Panc1 (cell line): ENCODE data around the gene ROPN1L. TPM values are rescaled to one million over a fixed set of nuclear protein-coding genes. Genes with fewer than 3 reads are reported as not detected.

Experiments used
- ATAC-seq: fragments of 200-7000 bp; cut with Tn5 transposase; 2 replicates; pipeline ENCODE4 v1.9.1; 2020; ENCODE audit warnings: mild to moderate bottlenecking, moderate library complexity
- BruUV-seq: library from RNA; stranded (reverse); fragments of 400-500 nt; replicated peaks from 2 replicates; lab custom pipeline; 2021; lab: Mats Ljungman, UMichigan
- CTCF ChIA-PET: fragments of 300-600 bp; sonication (Branson Sonifier 250); formaldehyde crosslinking; loops from one replicate; lab custom pipeline; 2022; ENCODE audit warnings: antibody characterized with exemption; lab: Charles Lee
- POLR2A ChIA-PET: fragments of 300-600 bp; sonication (Branson Sonifier 250); formaldehyde crosslinking; loops from one replicate; lab custom pipeline; 2022; ENCODE audit warnings: antibody characterized with exemption; lab: Charles Lee
- DNase-seq: peaks from one replicate; pipeline ENCODE4 v3.0.0-alpha.2; 2010; ENCODE audit warnings: low read depth, low spot score
- H3K27ac ChIP-seq: 2 replicates; pipeline ENCODE4 v1.5.1; 2011; ENCODE audit warnings: mild to moderate bottlenecking, low read length, inconsistent platforms
- H3K27me3 ChIP-seq: fragments of 200-500 bp; sonication (Bioruptor generic); 2 replicates; pipeline ENCODE4 v1.6.0; 2014; ENCODE audit warnings: low read length, inconsistent platforms; ENCODE audit not compliant: control insufficient read depth, insufficient read depth
- H3K36me3 ChIP-seq: fragments of 200-500 bp; sonication (Bioruptor generic); 2 replicates; pipeline ENCODE4 v1.5.1; 2014; ENCODE audit warnings: inconsistent platforms, mild to moderate bottlenecking, low read length, moderate library complexity; ENCODE audit not compliant: control insufficient read depth, insufficient read depth
- H3K4me1 ChIP-seq: 2 replicates; pipeline ENCODE4 v1.5.1; 2011; ENCODE audit warnings: inconsistent platforms, mild to moderate bottlenecking, low read length, moderate library complexity; ENCODE audit not compliant: control insufficient read depth, insufficient read depth
- H3K4me3 ChIP-seq, 2 experiments: 2 replicates each; pipeline ENCODE4 v1.5.1; 2011 to 2012; ENCODE audit warnings: low read depth in 2 of 2, low read length in 2 of 2, mild to moderate bottlenecking in 2 of 2, inconsistent platforms in 1 of 2, moderate library complexity in 1 of 2
- H3K9me3 ChIP-seq: fragments of 200-500 bp; sonication (Bioruptor generic); 2 replicates; pipeline ENCODE4 v1.5.1; 2014; ENCODE audit warnings: low read depth, mild to moderate bottlenecking, inconsistent platforms, low read length, moderate library complexity; ENCODE audit not compliant: control insufficient read depth, insufficient read depth
- POLR2AphosphoS5 ChIP-seq: IDR thresholded peaks from 2 replicates; pipeline ENCODE4 v1.6.1; 2012; ENCODE audit warnings: mild to moderate bottlenecking, low read depth, low read length, moderate library complexity
- REST ChIP-seq, 2 experiments: IDR thresholded peaks; 2 replicates each; pipeline ENCODE4 v1.6.1; 2011 to 2012; ENCODE audit warnings: low read depth in 2 of 2, control low read depth in 1 of 2, low read length in 1 of 2, mild to moderate bottlenecking in 1 of 2, moderate library complexity in 1 of 2; ENCODE audit not compliant: insufficient read depth in 1 of 2
- SIN3A ChIP-seq: IDR thresholded peaks from 2 replicates; pipeline ENCODE4 v1.6.1; 2012; ENCODE audit warnings: low read depth, mild to moderate bottlenecking, low read length, moderate library complexity, borderline replicate concordance; ENCODE audit not compliant: insufficient read depth
- TCF7L2 ChIP-seq: IDR thresholded peaks from 2 replicates; pipeline ENCODE4 v1.6.1; 2011; ENCODE audit warnings: mild to moderate bottlenecking, low read depth, low read length, inconsistent platforms
- in situ Hi-C: cut with HindIII; loops from 2 replicates; pipeline ENCODE4 v1.10.0; 2016; ENCODE audit warnings: low sequenced_read_pairs, low pct_unique_long_range_greater_than_20kb
- intact Hi-C: fragments of 100-400 bp; cut with micrococcal nuclease; formaldehyde crosslinking; loops from one replicate; pipeline ENCODE4 v1.10.0; 2022; ENCODE audit not compliant: unreplicated experiment
- total RNA-seq: library from RNA; stranded (reverse); gene quantifications from one replicate; pipeline ENCODE4 v1.2.1, GENCODE V29; 2021; ENCODE audit not compliant: unreplicated experiment
- TF ChIP-seq, protein P1 (sequence below): fragments of 450-650 bp; IDR thresholded peaks from 2 replicates; pipeline ENCODE4 v1.5.1; 2017; ENCODE audit warnings: mild to moderate bottlenecking

Gene ROPN1L
- total RNA-seq, 1 experiment from 2014 or later = 3.0 TPM

DNA sequence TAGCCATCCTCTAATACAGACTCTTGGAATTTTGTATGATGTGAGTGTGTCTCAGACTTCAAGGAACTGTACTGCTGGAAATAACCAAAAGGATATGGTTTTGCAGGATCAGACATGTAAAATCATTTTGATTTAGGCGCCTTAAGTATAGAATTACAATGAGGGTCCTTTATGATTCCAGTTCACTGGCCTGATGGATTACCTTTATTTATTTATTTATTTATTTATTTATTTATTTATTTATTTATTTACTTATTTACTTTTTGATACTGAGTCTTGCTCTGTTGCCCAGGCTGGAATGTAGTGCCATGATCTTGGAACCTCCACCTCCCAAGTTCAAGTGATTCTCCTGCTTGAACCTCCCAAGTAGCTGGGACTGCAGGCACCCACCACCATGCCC lies 37.9 kb upstream of the ROPN1L start:
- no peak for ATAC-seq
- intact Hi-C loops (no loop called here), in situ Hi-C loops (no loop called here)
- no peaks in the 10 kb centered on the region for H3K4me1 ChIP-seq
- no peaks in the 10 kb centered on the region for H3K9me3 ChIP-seq
- peaks cover 56% of the 10 kb centered on the region for H3K36me3 ChIP-seq
- H3K27me3 ChIP-seq = no peaks in the 10 kb centered on the region
- no peak for DNase-seq
- H3K27ac ChIP-seq = no peak overlapping the region
- H3K4me3 ChIP-seq = no peak overlapping the region
- ChIA-PET CTCF (no interaction called here), POLR2A (no interaction called here)
- no TSS peak for BruUV-seq
- TF ChIP-seq, protein P1, sequence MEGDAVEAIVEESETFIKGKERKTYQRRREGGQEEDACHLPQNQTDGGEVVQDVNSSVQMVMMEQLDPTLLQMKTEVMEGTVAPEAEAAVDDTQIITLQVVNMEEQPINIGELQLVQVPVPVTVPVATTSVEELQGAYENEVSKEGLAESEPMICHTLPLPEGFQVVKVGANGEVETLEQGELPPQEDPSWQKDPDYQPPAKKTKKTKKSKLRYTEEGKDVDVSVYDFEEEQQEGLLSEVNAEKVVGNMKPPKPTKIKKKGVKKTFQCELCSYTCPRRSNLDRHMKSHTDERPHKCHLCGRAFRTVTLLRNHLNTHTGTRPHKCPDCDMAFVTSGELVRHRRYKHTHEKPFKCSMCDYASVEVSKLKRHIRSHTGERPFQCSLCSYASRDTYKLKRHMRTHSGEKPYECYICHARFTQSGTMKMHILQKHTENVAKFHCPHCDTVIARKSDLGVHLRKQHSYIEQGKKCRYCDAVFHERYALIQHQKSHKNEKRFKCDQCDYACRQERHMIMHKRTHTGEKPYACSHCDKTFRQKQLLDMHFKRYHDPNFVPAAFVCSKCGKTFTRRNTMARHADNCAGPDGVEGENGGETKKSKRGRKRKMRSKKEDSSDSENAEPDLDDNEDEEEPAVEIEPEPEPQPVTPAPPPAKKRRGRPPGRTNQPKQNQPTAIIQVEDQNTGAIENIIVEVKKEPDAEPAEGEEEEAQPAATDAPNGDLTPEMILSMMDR = no peak
- no peak for TF ChIP-seq POLR2AphosphoS5

- Histone ChIP-seq H3K4me3 (no peak overlapping the region), H3K27me3 (no peaks in the 10 kb centered on the region), H3K36me3 (peaks cover 55% of the 10 kb centered on the region), H3K9me3 (no peaks in the 10 kb centered on the region), H3K27ac (no peak overlapping the region), H3K4me1 (no peaks in the 10 kb centered on the region)
- ChIA-PET POLR2A (no interaction called here), CTCF (no interaction called here)
- DNase-seq = no peak
- ATAC-seq = no peak
- TF ChIP-seq REST (IDR thresholded peaks at IDR 0.05; ENCODE audit: insufficient read depth in 1 of 2, low read depth in 2 of 2, low read length in 1 of 2) (no peak), SIN3A (no peak), POLR2AphosphoS5 (no peak), TCF7L2 (no peak)
- TF ChIP-seq, protein P1 = no peak
- in situ Hi-C loops (no loop called here), intact Hi-C loops (no loop called here)
- no TSS peak for BruUV-seq
These were observed 35.0 kb upstream of the ROPN1L start for GRCh38 chr5:10406651-10407050.

DNA sequence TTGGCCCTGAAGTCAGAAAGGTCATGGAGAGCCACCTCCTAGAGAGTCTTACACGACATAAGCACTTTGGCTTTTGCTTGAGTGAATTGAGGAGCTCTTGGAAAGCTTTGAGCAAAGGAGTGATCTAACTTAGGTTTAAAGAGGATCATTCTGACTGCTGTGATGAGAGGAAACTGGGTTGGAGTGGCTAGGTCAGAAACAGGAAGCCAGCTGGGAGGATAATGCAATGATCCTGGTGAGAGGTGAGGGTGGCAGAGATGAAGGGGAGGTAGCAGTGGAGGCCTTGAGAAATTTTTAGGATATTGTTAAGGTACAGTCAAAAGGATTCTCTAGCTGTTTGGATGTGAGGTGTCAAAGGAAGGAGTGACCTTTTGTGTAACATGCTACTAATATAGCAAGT lies 32.2 kb upstream of the ROPN1L start:
- H3K4me3 ChIP-seq = no peak overlapping the region
- in situ Hi-C loops = no loop called here
- ATAC-seq (no peak), DNase-seq (no peak)
- no TSS peak for BruUV-seq
- intact Hi-C loops = no loop called here
- H3K36me3 ChIP-seq = peaks cover 43% of the 10 kb centered on the region
- ChIA-PET CTCF (no interaction called here), POLR2A (no interaction called here)
- H3K4me1 ChIP-seq = no peaks in the 10 kb centered on the region
- TF ChIP-seq REST (IDR thresholded peaks at IDR 0.05; ENCODE audit: insufficient read depth in 1 of 2, low read depth in 2 of 2, low read length in 1 of 2) = no peak
- TF ChIP-seq, protein P1 = no peak
- TF ChIP-seq POLR2AphosphoS5 = no peak
- TF ChIP-seq SIN3A = no peak
- TF ChIP-seq TCF7L2 = no peak
- H3K9me3 ChIP-seq = no peaks in the 10 kb centered on the region
- no peak overlapping the region for H3K27ac ChIP-seq
- no peaks in the 10 kb centered on the region for H3K27me3 ChIP-seq
